Mesendoderm (in vitro differentiated cells): ENCODE measurements around the gene GALR1.

ENCODE experiments used
- DNase-seq: peaks from one replicate; pipeline ENCODE4 v3.0.0; 2013
- H2AK5ac ChIP-seq: 2 replicates; pipeline ENCODE4 v1.6.1; 2013; ENCODE audit warnings: low read length, inconsistent platforms
- H2BK120ac ChIP-seq: 2 replicates; pipeline ENCODE4 v1.6.1; 2013; ENCODE audit warnings: low read depth, mild to moderate bottlenecking, low read length, moderate library complexity, mixed read lengths
- H2BK15ac ChIP-seq: replicated peaks from 2 replicates; pipeline ENCODE4 v1.6.1; 2013; ENCODE audit warnings: low read depth, mild to moderate bottlenecking, moderate library complexity
- H2BK5ac ChIP-seq: 2 replicates; pipeline ENCODE4 v1.6.1; 2013; ENCODE audit warnings: low read length, inconsistent platforms
- H3K18ac ChIP-seq: 2 replicates; pipeline ENCODE4 v1.6.1; 2013; ENCODE audit warnings: mild to moderate bottlenecking, low read length, mixed read lengths
- H3K23ac ChIP-seq: one replicate; pipeline ENCODE4 v1.6.1; 2013; ENCODE audit warnings: low read length
- H3K27ac ChIP-seq: 2 replicates; pipeline ENCODE4 v1.5.1; 2013; ENCODE audit warnings: low read depth, mild to moderate bottlenecking, inconsistent platforms, low read length, moderate library complexity
- H3K27me3 ChIP-seq: 2 replicates; pipeline ENCODE4 v1.6.1; 2013; ENCODE audit warnings: low read length, control low read depth, mild to moderate bottlenecking, inconsistent platforms; ENCODE audit not compliant: insufficient read depth, poor library complexity
- H3K36me3 ChIP-seq: 2 replicates; pipeline ENCODE4 v1.6.1; 2013; ENCODE audit warnings: low read length, inconsistent platforms; ENCODE audit not compliant: control insufficient read depth, insufficient read depth
- H3K4ac ChIP-seq: one replicate; pipeline ENCODE4 v1.6.1; 2013; ENCODE audit warnings: low read depth, mild to moderate bottlenecking, low read length, moderate library complexity
- H3K4me1 ChIP-seq: 2 replicates; pipeline ENCODE4 v1.6.1; 2013; ENCODE audit warnings: low read depth, low read length, inconsistent platforms; ENCODE audit not compliant: control insufficient read depth
- H3K4me2 ChIP-seq: 2 replicates; pipeline ENCODE4 v1.6.1; 2013; ENCODE audit warnings: low read length
- H3K4me3 ChIP-seq: 2 replicates; pipeline ENCODE4 v1.5.1; 2013; ENCODE audit warnings: mild to moderate bottlenecking, low read length
- H3K56ac ChIP-seq: one replicate; pipeline ENCODE4 v1.6.1; 2013; ENCODE audit warnings: low read length
- H3K79me1 ChIP-seq: 2 replicates; pipeline ENCODE4 v1.6.1; 2013; ENCODE audit warnings: low read length, inconsistent platforms
- H3K79me2 ChIP-seq: 2 replicates; pipeline ENCODE4 v1.6.1; 2013; ENCODE audit warnings: mild to moderate bottlenecking, low read length; ENCODE audit not compliant: control insufficient read depth, insufficient read depth
- H3K9ac ChIP-seq: 2 replicates; pipeline ENCODE4 v1.6.1; 2013; ENCODE audit warnings: low read length, inconsistent platforms
- H4K5ac ChIP-seq: one replicate; pipeline ENCODE4 v1.6.1; 2013; ENCODE audit warnings: low read length
- H4K8ac ChIP-seq: one replicate; pipeline ENCODE4 v1.6.1; 2013; ENCODE audit warnings: low read depth, mild to moderate bottlenecking, control low read depth, low read length, moderate library complexity
- WGBS: extraction: QIAGEN DNeasy Blood & Tissue Kit; methylation state at CpG from one replicate; pipeline ENCODE4 v1.1.7; 2013; ENCODE audit warnings: low lambda C conversion rate, missing lambda C conversion rate; ENCODE audit not compliant: insufficient coverage; ENCODE audit errors: extremely low coverage; 5-methylcytosine and 5-hydroxymethylcytosine counted together

GALR1 gene

DNA sequence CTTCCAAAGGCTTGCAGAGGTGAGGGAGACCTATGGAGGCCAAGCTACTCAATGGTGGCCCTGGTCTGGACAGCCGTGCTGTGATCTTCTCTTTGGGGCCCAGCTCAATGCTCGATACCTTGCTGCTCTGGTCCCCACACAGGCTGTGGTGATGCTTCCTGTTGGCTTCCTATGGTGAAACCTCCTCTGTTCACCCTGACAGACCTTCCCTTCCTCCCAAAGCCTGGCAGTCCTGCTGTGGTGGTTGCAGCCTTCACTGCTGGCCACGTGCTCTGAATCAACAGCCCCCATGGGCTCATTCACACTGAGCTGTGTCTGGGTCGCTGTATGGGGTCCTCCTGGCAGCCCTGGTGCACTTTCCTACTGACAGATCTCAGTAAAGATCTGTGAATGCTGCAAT is 31.0 kb upstream of the GALR1 start:
- Histone ChIP-seq H3K56ac (no peak overlapping the region), H3K36me3 (no peaks in the 10 kb centered on the region), H2AK5ac (no peak overlapping the region), H2BK15ac (no peak overlapping the region), H3K4me1 (no peaks in the 10 kb centered on the region), H3K23ac (no peak overlapping the region), H2BK120ac (no peak overlapping the region), H3K79me2 (no peaks in the 10 kb centered on the region), H3K27ac (no peak overlapping the region), H4K8ac (no peak overlapping the region), H3K4me3 (no peak overlapping the region), H3K4ac (no peak overlapping the region), H4K5ac (no peak overlapping the region), H3K9ac (no peak overlapping the region), H3K27me3 (no peaks in the 10 kb centered on the region), H3K79me1 (no peaks in the 10 kb centered on the region), H3K4me2 (no peak overlapping the region), H2BK5ac (no peak overlapping the region), H3K18ac (no peak overlapping the region)
- WGBS, result no CpG with 5 or more reads among the region's 4 CpGs
- DNase-seq, result peak; percentile 21

DNA sequence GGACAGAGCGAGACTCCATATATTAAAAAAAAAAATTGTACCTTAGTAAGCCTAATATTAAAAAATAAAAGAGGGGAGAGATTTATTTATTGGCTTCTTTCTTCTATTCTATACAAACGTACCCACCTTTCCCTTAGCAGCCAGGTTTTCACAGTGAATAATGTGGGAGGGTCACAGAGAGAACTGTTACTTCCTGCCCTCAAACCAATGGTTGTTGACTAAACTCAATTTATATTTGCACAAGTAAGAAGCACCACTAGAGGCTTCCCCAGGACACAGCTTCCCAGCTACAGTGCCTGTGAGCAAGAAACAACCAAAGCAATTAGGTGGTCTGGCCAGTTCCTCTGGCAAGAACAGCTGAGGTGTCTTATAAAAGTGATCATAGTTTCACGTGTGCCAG is 28.9 kb upstream of the GALR1 start:
- H2BK120ac ChIP-seq, result no peak overlapping the region
- WGBS, result no CpG with 5 or more reads among the region's 3 CpGs
- H2AK5ac ChIP-seq, result no peak overlapping the region
- no peaks in the 10 kb centered on the region for H3K4me1 ChIP-seq
- no peak overlapping the region for H3K56ac ChIP-seq
- no peaks in the 10 kb centered on the region for H3K79me2 ChIP-seq
- H3K36me3 ChIP-seq, result no peaks in the 10 kb centered on the region
- H2BK5ac ChIP-seq, result no peak overlapping the region
- peak; percentile 16 for DNase-seq
- H3K27ac ChIP-seq, result no peak overlapping the region
- H4K5ac ChIP-seq, result no peak overlapping the region
- no peak overlapping the region for H2BK15ac ChIP-seq
- H3K4me3 ChIP-seq, result no peak overlapping the region
- no peak overlapping the region for H4K8ac ChIP-seq
- H3K4ac ChIP-seq, result no peak overlapping the region
- no peak overlapping the region for H3K23ac ChIP-seq
- no peak overlapping the region for H3K4me2 ChIP-seq
- no peaks in the 10 kb centered on the region for H3K79me1 ChIP-seq
- H3K9ac ChIP-seq, result no peak overlapping the region
- no peaks in the 10 kb centered on the region for H3K27me3 ChIP-seq
- no peak overlapping the region for H3K18ac ChIP-seq

DNA sequence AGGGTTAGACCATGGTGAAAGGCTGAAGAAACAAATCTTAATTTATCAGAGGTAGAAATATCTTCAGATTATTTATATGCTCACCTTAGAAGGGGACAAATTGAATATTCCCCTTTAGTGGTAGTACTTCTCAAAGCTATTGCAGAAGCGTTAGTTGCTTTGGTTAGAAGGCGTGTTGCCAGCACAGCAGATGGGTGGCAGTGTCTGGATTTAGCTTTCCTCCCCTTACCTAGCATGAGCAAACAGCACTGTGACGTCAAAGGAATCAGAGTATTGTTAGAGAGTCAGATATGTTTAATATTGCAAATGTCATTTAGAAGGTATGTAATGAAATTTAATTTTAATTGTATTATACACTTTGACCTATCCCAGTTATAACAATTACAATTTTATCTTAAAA is 27.2 kb upstream of the GALR1 start:
- WGBS, result no CpG with 5 or more reads among the region's 3 CpGs
- no peak overlapping the region for H3K56ac ChIP-seq
- H3K18ac ChIP-seq, result no peak overlapping the region
- H2BK5ac ChIP-seq, result no peak overlapping the region
- H3K79me1 ChIP-seq, result no peaks in the 10 kb centered on the region
- H3K4me3 ChIP-seq, result no peak overlapping the region
- H2AK5ac ChIP-seq, result no peak overlapping the region
- no peak overlapping the region for H3K23ac ChIP-seq
- H3K36me3 ChIP-seq, result no peaks in the 10 kb centered on the region
- DNase-seq, result no peak
- H3K4me2 ChIP-seq, result no peak overlapping the region
- H2BK120ac ChIP-seq, result no peak overlapping the region
- no peaks in the 10 kb centered on the region for H3K27me3 ChIP-seq
- H2BK15ac ChIP-seq, result no peak overlapping the region
- H3K4me1 ChIP-seq, result no peaks in the 10 kb centered on the region
- H3K79me2 ChIP-seq, result no peaks in the 10 kb centered on the region
- no peak overlapping the region for H4K8ac ChIP-seq
- no peak overlapping the region for H3K9ac ChIP-seq
- no peak overlapping the region for H3K4ac ChIP-seq
- H4K5ac ChIP-seq, result no peak overlapping the region
- H3K27ac ChIP-seq, result no peak overlapping the region

DNA sequence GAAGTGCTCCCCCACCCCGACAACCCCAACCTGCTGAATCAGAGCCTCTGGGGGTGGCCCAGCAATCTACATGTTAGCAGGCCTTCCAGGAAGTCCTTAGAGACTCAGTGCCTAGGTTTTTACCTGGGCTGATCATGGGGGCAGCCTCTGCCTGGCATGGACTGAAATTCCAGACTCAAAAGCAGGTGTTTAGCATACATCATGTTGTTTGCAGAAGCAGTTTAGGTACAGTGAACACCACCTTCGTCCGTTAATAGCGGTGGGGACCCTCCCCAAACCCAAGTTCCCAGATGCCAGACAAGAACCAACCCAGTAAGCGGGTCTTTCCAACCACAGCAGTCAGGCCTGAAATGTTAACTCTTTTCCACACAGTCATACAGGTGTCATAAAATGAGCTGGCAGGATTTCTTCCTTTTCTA is 26.4 kb upstream of the GALR1 start:
- no peak overlapping the region for H2BK120ac ChIP-seq
- H2BK5ac ChIP-seq, result no peak overlapping the region
- H3K4me3 ChIP-seq, result no peak overlapping the region
- WGBS, result no CpG with 5 or more reads among the region's 5 CpGs
- H3K27me3 ChIP-seq, result no peaks in the 10 kb centered on the region
- no peak overlapping the region for H2BK15ac ChIP-seq
- H4K8ac ChIP-seq, result no peak overlapping the region
- H3K79me1 ChIP-seq, result no peaks in the 10 kb centered on the region
- H3K4me1 ChIP-seq, result no peaks in the 10 kb centered on the region
- H3K36me3 ChIP-seq, result no peaks in the 10 kb centered on the region
- no peaks in the 10 kb centered on the region for H3K79me2 ChIP-seq
- H2AK5ac ChIP-seq, result no peak overlapping the region
- no peak overlapping the region for H3K27ac ChIP-seq
- no peak overlapping the region for H4K5ac ChIP-seq
- no peak overlapping the region for H3K9ac ChIP-seq
- H3K4me2 ChIP-seq, result no peak overlapping the region
- H3K56ac ChIP-seq, result no peak overlapping the region
- DNase-seq, result no peak
- H3K18ac ChIP-seq, result no peak overlapping the region
- no peak overlapping the region for H3K4ac ChIP-seq
- no peak overlapping the region for H3K23ac ChIP-seq

DNA sequence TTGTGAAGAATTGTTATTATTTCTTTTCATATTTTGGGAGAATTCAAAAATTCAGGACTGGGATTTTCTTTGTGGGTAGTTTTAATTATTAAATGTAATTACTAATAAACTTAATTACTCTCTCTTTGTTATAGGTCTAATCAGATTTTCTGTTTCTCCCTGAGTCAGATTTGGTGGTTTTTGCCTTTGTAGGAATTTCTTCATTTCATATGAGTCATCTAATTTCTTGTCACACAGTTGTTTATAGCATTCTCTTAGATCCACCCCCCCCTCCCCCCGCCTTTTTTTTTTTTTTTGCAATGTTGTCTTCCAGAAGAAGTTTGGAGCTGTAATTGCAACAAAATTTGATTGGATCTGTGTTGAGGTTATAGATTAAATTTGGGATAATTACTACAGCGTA is 26.0 kb upstream of the GALR1 start:
- Histone ChIP-seq H2BK120ac (no peak overlapping the region), H2BK5ac (no peak overlapping the region), H3K4me2 (no peak overlapping the region), H3K79me2 (no peaks in the 10 kb centered on the region), H3K56ac (no peak overlapping the region), H2BK15ac (no peak overlapping the region), H2AK5ac (no peak overlapping the region), H3K18ac (no peak overlapping the region), H4K5ac (no peak overlapping the region), H3K27ac (no peak overlapping the region), H3K79me1 (no peaks in the 10 kb centered on the region), H3K9ac (no peak overlapping the region), H3K23ac (no peak overlapping the region), H3K36me3 (no peaks in the 10 kb centered on the region), H3K4ac (no peak overlapping the region), H3K4me1 (no peaks in the 10 kb centered on the region), H3K27me3 (no peaks in the 10 kb centered on the region), H3K4me3 (no peak overlapping the region), H4K8ac (no peak overlapping the region)
- WGBS, result no CpG with 5 or more reads among the region's 2 CpGs
- no peak for DNase-seq

DNA sequence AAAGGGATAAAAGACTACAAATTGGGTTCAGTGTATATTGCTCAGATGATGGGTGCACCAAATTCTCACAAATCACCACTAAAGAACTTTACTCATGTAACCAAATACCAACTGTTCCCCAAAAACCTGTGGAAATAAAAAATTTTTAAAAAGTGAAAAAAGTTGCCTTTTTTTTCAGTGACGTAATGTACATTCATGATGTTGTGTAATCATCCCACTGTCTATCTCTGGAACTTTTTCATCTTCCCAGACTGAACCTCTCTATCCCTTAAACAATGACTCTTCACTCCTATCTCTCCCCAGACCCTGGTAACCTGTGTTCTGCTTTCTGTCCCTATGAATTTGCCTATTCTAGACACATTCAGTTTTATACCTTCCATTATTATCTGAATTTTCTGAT is 19.0 kb upstream of the GALR1 start:
- no peak for DNase-seq
- WGBS, result no CpG with 5 or more reads among the region's 1 CpG
- no peak overlapping the region for H3K4me2 ChIP-seq
- no peak overlapping the region for H2BK120ac ChIP-seq
- H3K36me3 ChIP-seq, result no peaks in the 10 kb centered on the region
- H4K8ac ChIP-seq, result no peak overlapping the region
- no peaks in the 10 kb centered on the region for H3K27me3 ChIP-seq
- H3K27ac ChIP-seq, result no peak overlapping the region
- H3K56ac ChIP-seq, result no peak overlapping the region
- H3K4ac ChIP-seq, result no peak overlapping the region
- no peak overlapping the region for H3K9ac ChIP-seq
- H3K79me2 ChIP-seq, result no peaks in the 10 kb centered on the region
- H3K18ac ChIP-seq, result no peak overlapping the region
- H4K5ac ChIP-seq, result no peak overlapping the region
- H2BK15ac ChIP-seq, result no peak overlapping the region
- H3K23ac ChIP-seq, result no peak overlapping the region
- H3K4me3 ChIP-seq, result no peak overlapping the region
- no peak overlapping the region for H2AK5ac ChIP-seq
- no peak overlapping the region for H2BK5ac ChIP-seq
- H3K4me1 ChIP-seq, result no peaks in the 10 kb centered on the region
- H3K79me1 ChIP-seq, result no peaks in the 10 kb centered on the region
